Measurements from ENCODE around the gene FAM8A1.

FAM8A1 gene

DNA sequence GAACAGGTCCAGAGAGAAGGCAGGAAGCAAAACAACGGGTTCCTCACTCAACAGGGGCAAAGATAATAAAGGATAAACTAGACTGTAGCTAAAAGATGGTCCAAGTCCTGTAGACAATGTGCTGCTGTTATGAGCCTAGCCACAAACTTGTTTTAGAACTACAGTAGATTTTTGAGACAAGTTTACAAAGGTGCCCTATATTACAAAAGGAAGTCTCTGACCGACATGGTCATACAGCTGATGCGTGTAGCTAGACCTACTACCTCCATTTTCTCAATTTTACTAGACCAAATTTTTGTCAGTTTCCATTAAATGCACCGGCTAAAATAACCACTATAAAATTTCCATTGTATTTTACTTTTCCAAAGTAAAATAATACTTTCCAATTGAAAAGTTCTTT lies 11.9 kb downstream of the FAM8A1 start:
- TF ChIP-seq POLR2AphosphoS5 (IDR thresholded peaks at IDR 0.05; ENCODE audit: borderline replicate concordance, low read depth, low read length): no peak
- TF ChIP-seq FOXP2 (optimal IDR thresholded peaks at IDR 0.05; ENCODE audit: control extremely low read depth, extremely low read length, insufficient read depth): no peak
- no peak for TF ChIP-seq EZH2 (IDR thresholded peaks at IDR 0.05)
- H3K4me3 ChIP-seq: no peak overlapping the region
- no peak overlapping the region for H3K9ac ChIP-seq (ENCODE audit: insufficient read length)
- no peak overlapping the region for H3K27ac ChIP-seq
- peaks cover 47% of the 10 kb centered on the region for H3K36me3 ChIP-seq (ENCODE audit: insufficient read depth, low read length)
- no peak for DNase-seq (ENCODE audit: low read depth, low spot score)
- no peaks in the 10 kb centered on the region for H3K9me3 ChIP-seq (ENCODE audit: low read depth, low read length)

DNA sequence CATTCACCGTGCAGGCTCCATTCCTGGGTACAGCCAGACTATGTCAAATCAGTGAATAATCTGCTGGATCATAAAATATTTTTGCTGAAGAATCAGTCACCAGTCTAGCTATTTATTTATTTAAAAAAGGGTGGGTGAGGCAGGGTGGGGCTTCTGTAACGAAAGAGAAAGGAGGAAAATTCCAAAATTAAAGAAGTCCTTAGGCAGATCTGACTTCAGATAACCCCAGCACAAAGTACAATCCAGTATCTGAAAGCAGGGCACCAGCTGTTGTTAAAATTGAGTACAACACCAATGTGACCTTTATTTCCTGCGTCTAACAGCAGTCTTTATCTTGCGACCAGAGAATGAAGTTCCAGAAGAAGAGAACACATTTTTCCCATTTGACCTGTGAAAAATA lies 15.7 kb downstream of the FAM8A1 start:
- no peak overlapping the region for H3K4me3 ChIP-seq
- H3K9me3 ChIP-seq (ENCODE audit: low read depth, low read length): no peaks in the 10 kb centered on the region
- H3K9ac ChIP-seq (ENCODE audit: insufficient read length): no peak overlapping the region
- no peak for DNase-seq (ENCODE audit: low read depth, low spot score)
- 0 out of 2 replicates have a peak overlapping the region, but pooled peaks have one; percentile 31 for H3K27ac ChIP-seq
- peaks cover 60% of the 10 kb centered on the region for H3K36me3 ChIP-seq (ENCODE audit: insufficient read depth, low read length)
- TF ChIP-seq EZH2 (IDR thresholded peaks at IDR 0.05) (no peak), FOXP2 (optimal IDR thresholded peaks at IDR 0.05; ENCODE audit: control extremely low read depth, extremely low read length, insufficient read depth) (no peak), POLR2AphosphoS5 (IDR thresholded peaks at IDR 0.05; ENCODE audit: borderline replicate concordance, low read depth, low read length) (no peak)

GRCh38 chr6:17621003-17621402 lies 20.9 kb downstream of the FAM8A1 start:
- no peak for DNase-seq (ENCODE audit: low read depth, low spot score)
- Histone ChIP-seq H3K9ac (ENCODE audit: insufficient read length) (no peak overlapping the region), H3K27ac (no peak overlapping the region; the same call in 1 of the 2 replicates), H3K9me3 (ENCODE audit: low read depth, low read length) (no peaks in the 10 kb centered on the region), H3K4me3 (no peak overlapping the region), H3K36me3 (ENCODE audit: insufficient read depth, low read length) (peaks cover 87% of the 10 kb centered on the region)
- TF ChIP-seq EZH2 (IDR thresholded peaks at IDR 0.05) (no peak), POLR2AphosphoS5 (IDR thresholded peaks at IDR 0.05; ENCODE audit: borderline replicate concordance, low read depth, low read length) (no peak), FOXP2 (optimal IDR thresholded peaks at IDR 0.05; ENCODE audit: control extremely low read depth, extremely low read length, insufficient read depth) (no peak)

- no peaks in the 10 kb centered on the region for H3K9me3 ChIP-seq (ENCODE audit: low read depth, low read length)
- peaks cover 91% of the 10 kb centered on the region for H3K36me3 ChIP-seq (ENCODE audit: insufficient read depth, low read length)
- TF ChIP-seq FOXP2 (optimal IDR thresholded peaks at IDR 0.05; ENCODE audit: control extremely low read depth, extremely low read length, insufficient read depth): no peak
- no peak for TF ChIP-seq EZH2 (IDR thresholded peaks at IDR 0.05)
- TF ChIP-seq POLR2AphosphoS5 (IDR thresholded peaks at IDR 0.05; ENCODE audit: borderline replicate concordance, low read depth, low read length): no peak
- H3K4me3 ChIP-seq: no peak overlapping the region
- DNase-seq (ENCODE audit: low read depth, low spot score): no peak
- H3K9ac ChIP-seq (ENCODE audit: insufficient read length): no peak overlapping the region
- no peak overlapping the region for H3K27ac ChIP-seq
Observed at GRCh38 chr6:17622144-17622543, 22.0 kb downstream of the FAM8A1 start.

GRCh38 chr6:17624396-17624795 lies 24.3 kb downstream of the FAM8A1 start:
- H3K9ac ChIP-seq (ENCODE audit: insufficient read length): no peak overlapping the region
- H3K36me3 ChIP-seq (ENCODE audit: insufficient read depth, low read length): peaks cover 95% of the 10 kb centered on the region
- H3K27ac ChIP-seq: no peak overlapping the region
- no peaks in the 10 kb centered on the region for H3K9me3 ChIP-seq (ENCODE audit: low read depth, low read length)
- no peak overlapping the region for H3K4me3 ChIP-seq
- TF ChIP-seq EZH2 (IDR thresholded peaks at IDR 0.05) (no peak), POLR2AphosphoS5 (IDR thresholded peaks at IDR 0.05; ENCODE audit: borderline replicate concordance, low read depth, low read length) (no peak), FOXP2 (optimal IDR thresholded peaks at IDR 0.05; ENCODE audit: control extremely low read depth, extremely low read length, insufficient read depth) (no peak)
- DNase-seq (ENCODE audit: low read depth, low spot score): no peak

DNA sequence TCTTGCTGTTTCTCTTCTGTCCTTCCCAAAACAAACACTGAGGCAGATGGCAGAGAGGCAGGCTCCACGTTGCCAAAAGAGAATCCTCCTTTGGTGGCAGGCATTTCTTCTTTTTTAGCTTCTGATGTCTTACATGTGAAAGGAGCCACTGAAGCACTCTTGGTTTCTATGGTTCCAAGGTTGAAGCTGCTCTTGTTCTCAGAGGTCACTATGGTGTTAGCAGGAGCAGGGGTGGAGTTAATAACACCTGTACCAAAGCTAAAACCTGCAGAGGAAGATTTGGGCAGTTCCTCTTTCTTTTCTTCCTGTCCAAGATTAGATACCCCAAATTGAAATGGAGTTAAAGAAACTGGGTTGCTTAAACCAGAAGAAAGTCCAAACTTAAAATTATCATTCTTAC lies 28.8 kb downstream of the FAM8A1 start:
- no peak overlapping the region for H3K9ac ChIP-seq (ENCODE audit: insufficient read length)
- H3K27ac ChIP-seq: peak overlapping the region; percentile 28; the same call in 1 of the 2 replicates
- TF ChIP-seq EZH2 (IDR thresholded peaks at IDR 0.05): no peak
- no peak for TF ChIP-seq FOXP2 (optimal IDR thresholded peaks at IDR 0.05; ENCODE audit: control extremely low read depth, extremely low read length, insufficient read depth)
- no peak for TF ChIP-seq POLR2AphosphoS5 (IDR thresholded peaks at IDR 0.05; ENCODE audit: borderline replicate concordance, low read depth, low read length)
- no peak overlapping the region for H3K4me3 ChIP-seq
- DNase-seq (ENCODE audit: low read depth, low spot score): no peak
- H3K9me3 ChIP-seq (ENCODE audit: low read depth, low read length): no peaks in the 10 kb centered on the region
- H3K36me3 ChIP-seq (ENCODE audit: insufficient read depth, low read length): peaks cover 97% of the 10 kb centered on the region

GRCh38 chr6:17629824-17630510 lies 29.9 kb downstream of the FAM8A1 start:
- Histone ChIP-seq H3K27ac (no peak overlapping the region), H3K4me3 (no peak overlapping the region), H3K9ac (ENCODE audit: insufficient read length) (no peak overlapping the region), H3K36me3 (ENCODE audit: insufficient read depth, low read length) (peaks cover 94% of the 10 kb centered on the region), H3K9me3 (ENCODE audit: low read depth, low read length) (no peaks in the 10 kb centered on the region)
- no peak for DNase-seq (ENCODE audit: low read depth, low spot score)
- TF ChIP-seq EZH2 (IDR thresholded peaks at IDR 0.05) (no peak), FOXP2 (optimal IDR thresholded peaks at IDR 0.05; ENCODE audit: control extremely low read depth, extremely low read length, insufficient read depth) (no peak), POLR2AphosphoS5 (IDR thresholded peaks at IDR 0.05; ENCODE audit: borderline replicate concordance, low read depth, low read length) (no peak)

GRCh38 chr6:17630511-17631073 lies 30.5 kb downstream of the FAM8A1 start:
- TF ChIP-seq EZH2 (IDR thresholded peaks at IDR 0.05) (no peak), FOXP2 (optimal IDR thresholded peaks at IDR 0.05; ENCODE audit: control extremely low read depth, extremely low read length, insufficient read depth) (no peak), POLR2AphosphoS5 (IDR thresholded peaks at IDR 0.05; ENCODE audit: borderline replicate concordance, low read depth, low read length) (no peak)
- no peak for DNase-seq (ENCODE audit: low read depth, low spot score)
- peaks cover 92% of the 10 kb centered on the region for H3K36me3 ChIP-seq (ENCODE audit: insufficient read depth, low read length)
- H3K4me3 ChIP-seq: no peak overlapping the region
- no peak overlapping the region for H3K9ac ChIP-seq (ENCODE audit: insufficient read length)
- no peak overlapping the region for H3K27ac ChIP-seq
- H3K9me3 ChIP-seq (ENCODE audit: low read depth, low read length): no peaks in the 10 kb centered on the region
